GM21723 (cell line): ENCODE measurements around the gene CBX5.
A peak's percentile ranks its signal among the peaks of the same experiment; 100 is the strongest.
"Not testable (repeated sequence)": the region's sequence is repeated elsewhere in the genome, so short reads cannot be mapped to it uniquely, and the experiment has no call there.

Experiments used
- ATAC-seq: cut with Tn5 transposase; IDR thresholded peaks from one replicate; pipeline ENCODE4 v1.9.1; 2021; ENCODE audit warnings: mild to moderate bottlenecking, moderate library complexity; ENCODE audit not compliant: unreplicated experiment

CBX5 gene

GRCh38 chr12:54204316-54204715, 75.6 kb downstream of the CBX5 start:
- no peak for ATAC-seq

DNA sequence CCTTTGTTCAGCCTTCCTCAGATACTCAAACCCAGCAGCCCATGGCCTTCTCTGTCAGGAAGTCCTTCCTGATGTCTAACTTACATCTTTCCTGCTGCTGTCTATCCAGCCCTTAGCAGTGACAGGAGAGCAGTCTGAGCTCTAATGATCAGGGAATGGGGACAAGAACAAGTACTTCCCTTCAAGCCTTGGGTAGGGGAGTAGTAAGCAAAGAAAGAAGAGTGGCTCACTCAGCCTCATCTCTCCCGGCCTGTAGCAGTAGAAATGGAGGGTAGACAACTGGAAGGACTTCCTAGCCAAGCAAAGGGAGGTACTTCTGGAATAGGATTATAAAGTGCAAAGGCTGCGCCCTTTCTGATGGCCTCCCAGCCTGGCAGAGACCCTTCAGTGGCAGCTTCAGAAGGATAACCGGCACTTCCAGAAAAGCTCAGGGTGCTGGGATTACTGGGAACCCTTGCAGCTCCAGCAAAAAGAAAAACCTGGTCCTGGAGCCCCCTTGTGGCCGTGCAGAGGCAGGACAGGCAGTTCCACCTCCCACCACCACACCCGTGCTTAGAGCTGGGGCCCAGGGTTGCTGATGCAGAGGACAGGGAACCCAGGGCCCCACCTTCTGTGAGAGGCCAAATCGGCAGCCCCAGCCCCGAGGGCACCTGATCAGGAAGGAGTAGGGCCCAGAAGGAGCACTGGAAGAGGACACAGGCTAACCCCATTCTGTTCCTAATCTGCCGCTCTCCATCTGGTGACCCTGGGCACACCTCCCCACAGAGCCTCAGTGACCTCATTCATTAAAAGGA, 78.7 kb downstream of the CBX5 start:
- peak; percentile 58 for ATAC-seq

GRCh38 chr12:54200412-54200811, 79.5 kb downstream of the CBX5 start:
- no peak for ATAC-seq

- ATAC-seq, result no peak
These were observed 80.0 kb downstream of the CBX5 start for GRCh38 chr12:54199917-54200316.

DNA sequence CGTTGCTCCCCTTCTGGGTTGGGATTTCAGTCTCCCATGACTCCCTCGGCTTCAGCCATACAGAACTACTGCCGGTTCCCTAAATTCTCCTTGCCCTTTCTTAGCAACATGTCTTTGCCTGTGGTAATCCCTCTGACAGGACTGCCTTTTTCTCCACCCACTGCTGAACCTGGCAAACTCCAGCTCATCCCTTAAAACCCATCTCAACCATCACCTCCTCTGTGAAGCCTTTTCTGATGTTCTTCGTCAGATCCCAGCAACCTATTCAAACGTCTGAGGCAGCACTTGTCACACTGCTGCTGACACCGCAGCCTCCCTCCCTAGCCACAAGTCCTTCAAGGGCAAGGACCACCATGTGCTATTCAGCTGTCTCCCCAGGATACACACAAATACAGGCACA, 80.9 kb downstream of the CBX5 start:
- no peak for ATAC-seq

GRCh38 chr12:54197431-54197909, 82.5 kb downstream of the CBX5 start:
- ATAC-seq, result no peak

DNA sequence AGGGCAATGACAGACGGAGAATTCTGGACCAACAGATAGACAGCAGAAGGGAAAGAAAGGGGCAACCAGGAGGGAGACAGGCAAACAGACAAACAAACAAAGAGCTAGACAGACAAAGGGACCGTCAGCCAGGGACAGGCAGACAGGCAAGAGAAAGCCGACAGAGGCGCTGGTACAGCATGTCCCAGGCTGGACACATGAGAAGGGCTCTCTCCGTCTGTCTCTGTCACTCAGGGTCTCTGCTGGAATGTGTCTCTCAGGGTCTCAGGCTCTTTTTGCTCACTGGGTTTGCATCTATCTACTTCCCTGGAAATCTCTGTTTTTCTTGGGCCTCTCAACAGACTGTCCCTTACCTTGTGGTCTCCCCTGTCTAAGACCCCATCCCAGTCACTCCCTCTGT, 82.9 kb downstream of the CBX5 start:
- ATAC-seq, result no peak

DNA sequence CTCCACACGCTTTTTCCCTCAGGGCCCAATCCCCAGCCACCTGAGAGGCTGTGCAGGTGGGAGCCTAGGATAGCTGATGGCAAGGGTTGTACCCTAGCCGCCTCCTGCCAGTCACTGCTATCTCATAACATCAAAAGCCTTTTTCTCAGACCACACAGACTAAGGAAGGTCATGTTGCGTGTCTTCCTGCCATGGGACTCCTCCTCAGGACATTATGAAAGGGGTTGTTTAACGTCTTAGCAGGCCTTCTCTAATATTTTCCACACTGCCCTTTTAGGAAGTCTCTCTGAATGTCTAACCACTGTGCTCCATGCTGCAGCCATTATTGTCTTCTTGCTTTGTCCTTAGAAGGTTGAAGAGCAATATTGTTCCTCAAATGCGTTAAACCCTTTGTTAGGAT, 83.5 kb downstream of the CBX5 start:
- ATAC-seq, result no peak

DNA sequence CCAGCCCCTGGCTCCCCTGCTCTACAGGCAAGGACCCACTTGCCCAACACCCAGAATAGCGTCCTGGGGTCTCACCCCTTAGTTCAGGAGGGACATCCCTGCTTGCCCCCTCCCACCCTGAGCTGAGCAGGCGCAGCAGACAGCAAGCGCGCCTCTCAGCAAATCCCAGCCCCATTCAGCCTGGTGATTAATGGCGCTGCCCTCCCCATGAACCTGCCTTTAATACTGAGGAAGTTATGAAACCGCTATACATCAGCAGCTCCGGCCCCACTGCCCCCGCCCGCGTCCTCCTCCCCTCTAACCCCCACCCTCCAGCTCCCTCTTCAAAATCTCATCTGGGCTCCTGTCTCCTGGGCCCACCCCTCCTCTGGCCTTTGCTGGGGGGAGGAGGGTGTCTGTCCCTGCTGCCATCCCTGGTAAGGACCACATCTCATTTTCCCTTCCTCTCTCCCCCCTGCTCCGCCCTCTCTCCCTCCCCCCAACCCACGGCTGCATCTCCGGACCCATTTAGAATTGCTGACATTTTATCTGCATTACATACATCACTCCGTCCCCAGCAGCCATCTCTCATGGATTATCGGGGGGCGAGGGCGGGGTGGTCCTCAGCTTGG, 84.1 kb downstream of the CBX5 start:
- no peak for ATAC-seq

- no peak for ATAC-seq
These were observed 84.7 kb downstream of the CBX5 start for GRCh38 chr12:54195080-54195736.

- not testable (repeated sequence) for ATAC-seq
These were observed 85.3 kb downstream of the CBX5 start for GRCh38 chr12:54194611-54195010.

- ATAC-seq, result no peak
These were observed 86.5 kb downstream of the CBX5 start for GRCh38 chr12:54193434-54193833.

GRCh38 chr12:54191550-54192022, 88.3 kb downstream of the CBX5 start:
- ATAC-seq, result no peak

DNA sequence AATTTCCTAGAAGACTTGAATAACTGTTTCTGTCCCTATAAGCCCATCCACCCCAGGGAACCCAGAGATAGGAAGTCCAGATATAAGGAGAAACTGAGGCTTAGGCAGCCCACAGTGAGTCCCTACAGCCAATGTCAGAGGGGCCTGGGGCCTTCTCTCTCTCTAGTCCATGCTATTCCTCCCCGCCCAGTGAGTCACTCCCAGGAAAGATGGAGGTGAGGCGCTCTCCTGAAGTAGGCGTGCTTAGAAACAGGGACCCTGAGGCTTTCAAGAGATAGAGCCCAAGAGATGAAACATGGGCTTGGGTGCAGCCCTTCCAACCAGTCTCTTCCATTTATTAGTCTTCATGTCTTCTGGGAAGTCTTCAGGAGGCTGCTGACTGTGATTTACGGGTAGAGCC, 88.8 kb downstream of the CBX5 start:
- no peak for ATAC-seq

GRCh38 chr12:54189198-54189539, 90.8 kb downstream of the CBX5 start:
- ATAC-seq, result no peak

DNA sequence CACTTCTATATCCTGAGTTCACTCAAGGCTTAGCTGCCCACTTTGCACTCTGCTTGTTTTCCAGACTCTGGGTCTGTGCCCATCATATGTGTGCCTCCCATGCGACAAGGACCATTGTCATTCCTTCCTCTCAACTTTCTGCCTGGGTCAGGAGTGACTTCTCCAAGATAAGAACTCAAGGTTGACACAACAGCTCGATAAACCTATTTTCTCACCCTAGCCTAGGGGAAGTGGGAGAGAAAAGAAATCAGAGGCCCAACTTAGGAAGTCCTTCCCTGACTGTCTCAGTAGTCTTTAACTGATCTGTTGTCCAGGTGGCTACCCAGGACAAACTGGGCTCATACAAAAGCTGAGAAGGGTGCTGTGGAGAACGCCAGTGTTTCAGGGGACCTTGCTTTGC, 92.8 kb downstream of the CBX5 start:
- ATAC-seq, result no peak

- ATAC-seq, result no peak
These were observed 94.0 kb downstream of the CBX5 start for GRCh38 chr12:54185919-54186318.

GRCh38 chr12:54185297-54185696, 94.6 kb downstream of the CBX5 start:
- not testable (repeated sequence) for ATAC-seq

GRCh38 chr12:54184024-54184805, 95.7 kb downstream of the CBX5 start:
- ATAC-seq, result no peak

GRCh38 chr12:54182981-54183380, 96.9 kb downstream of the CBX5 start:
- ATAC-seq, result no peak

DNA sequence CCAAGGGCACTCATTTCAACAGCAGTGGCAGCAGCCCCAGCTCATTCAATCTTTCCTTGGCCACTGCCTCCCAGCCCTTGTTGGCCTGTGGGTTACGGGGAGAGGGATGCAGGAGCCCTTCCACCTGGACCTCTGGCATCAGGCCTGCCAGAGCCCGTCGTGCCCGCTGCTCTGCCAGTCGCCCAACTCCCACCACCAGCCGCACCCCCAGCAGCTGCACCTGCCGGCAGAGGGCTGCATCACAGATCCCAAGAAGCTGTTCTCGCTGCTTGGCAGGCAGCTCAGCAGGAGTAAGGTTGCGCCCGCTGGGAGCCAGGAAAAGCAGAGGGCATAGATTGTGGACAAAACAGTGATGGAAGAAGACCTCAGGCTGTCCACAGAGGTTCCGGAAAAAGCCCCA, 97.8 kb downstream of the CBX5 start:
- no peak for ATAC-seq
